CD4-positive, alpha-beta T cell treated with Interleukin-1 beta for 1 hour (primary cell): ENCODE data around the gene CRYBG1.
"Not testable (repeated sequence)": the region's sequence is repeated elsewhere in the genome, so short reads cannot be mapped to it uniquely, and the experiment has no call there.

Experiments
- DNase-seq, 2 donors: peaks; one replicate each; pipeline ENCODE4 v3.0.0-alpha.2; 2020 to 2022

The CRYBG1 gene

GRCh38 chr6:106558364-106558763 is 197.8 kb downstream of the CRYBG1 start:
- no peak for DNase-seq

GRCh38 chr6:106559659-106560058 is 199.1 kb downstream of the CRYBG1 start:
- not testable (repeated sequence) for DNase-seq

GRCh38 chr6:106560996-106561685 is 200.6 kb downstream of the CRYBG1 start:
- DNase-seq = no peak

DNA sequence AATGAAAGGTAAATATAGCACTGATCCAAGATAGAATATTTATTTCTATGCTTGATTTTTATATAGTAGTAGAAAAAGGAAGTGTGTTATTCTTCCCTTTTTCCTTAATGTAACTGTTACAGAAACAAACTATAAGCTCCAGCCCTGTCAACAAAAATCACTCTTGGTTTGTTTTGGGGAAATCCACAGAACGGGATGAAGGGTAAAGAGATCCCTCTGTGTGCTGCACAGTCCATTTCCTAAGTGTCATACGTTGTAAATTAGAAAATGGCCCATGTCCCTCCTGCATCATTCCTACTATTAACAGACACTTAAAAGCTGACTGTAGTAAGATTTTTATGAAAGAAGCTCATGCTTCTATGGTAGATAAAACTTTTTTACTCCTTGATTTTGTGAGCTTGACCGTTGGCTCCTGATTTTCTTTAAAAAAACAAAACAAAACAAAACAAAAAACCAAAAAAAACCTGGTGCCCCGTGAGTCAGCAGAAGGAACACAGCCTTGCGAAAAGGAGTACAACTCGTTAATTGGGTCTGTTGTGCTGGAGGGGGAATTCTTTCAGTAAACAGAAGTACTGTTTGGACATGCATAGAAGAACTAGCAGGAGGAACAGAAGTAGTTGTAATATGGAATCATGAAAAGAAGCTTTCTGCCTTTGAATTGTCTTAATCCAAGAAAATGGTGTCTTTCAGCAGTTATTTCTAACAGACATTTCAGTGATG is 201.3 kb downstream of the CRYBG1 start:
- no peak for DNase-seq

GRCh38 chr6:106563614-106564013 is 203.1 kb downstream of the CRYBG1 start:
- DNase-seq = no peak

DNA sequence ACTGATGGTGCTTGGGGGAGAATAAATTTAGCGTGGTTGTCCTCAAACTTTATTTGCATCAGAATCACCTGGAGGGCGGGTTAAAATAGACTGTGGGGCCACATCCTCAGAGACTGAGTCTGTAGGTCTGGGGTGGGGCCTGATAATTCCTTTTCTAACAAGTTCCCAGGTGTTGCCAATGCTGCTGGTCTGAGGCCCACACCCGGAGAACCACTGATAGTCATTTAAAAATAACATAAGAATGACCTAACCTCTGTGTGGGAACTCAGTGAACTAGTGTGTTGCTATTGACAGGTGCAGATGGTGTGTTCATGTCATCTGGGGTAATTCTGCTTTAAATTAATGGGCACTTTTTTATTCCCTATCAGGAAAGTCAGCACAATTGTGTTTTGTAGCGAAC is 204.0 kb downstream of the CRYBG1 start:
- DNase-seq = no peak

DNA sequence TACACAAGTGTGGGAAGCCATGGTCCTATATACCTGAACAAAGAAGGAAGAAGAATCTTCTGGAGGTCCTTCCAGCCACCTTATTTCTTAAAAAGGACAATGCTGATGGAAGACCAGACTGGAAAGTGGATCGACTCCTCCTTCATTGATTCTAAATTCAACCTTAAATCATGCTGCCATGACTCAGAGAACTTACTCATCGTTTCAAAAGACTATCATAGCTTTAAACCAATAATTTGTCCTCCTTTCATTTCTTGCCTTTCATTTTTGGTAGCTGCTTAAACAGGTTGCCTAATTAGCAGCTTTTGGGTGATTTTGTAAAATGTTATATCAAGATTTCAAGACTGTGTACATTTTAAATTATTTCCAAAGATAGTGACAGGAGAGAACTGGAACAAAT is 208.0 kb downstream of the CRYBG1 start:
- no peak for DNase-seq

DNA sequence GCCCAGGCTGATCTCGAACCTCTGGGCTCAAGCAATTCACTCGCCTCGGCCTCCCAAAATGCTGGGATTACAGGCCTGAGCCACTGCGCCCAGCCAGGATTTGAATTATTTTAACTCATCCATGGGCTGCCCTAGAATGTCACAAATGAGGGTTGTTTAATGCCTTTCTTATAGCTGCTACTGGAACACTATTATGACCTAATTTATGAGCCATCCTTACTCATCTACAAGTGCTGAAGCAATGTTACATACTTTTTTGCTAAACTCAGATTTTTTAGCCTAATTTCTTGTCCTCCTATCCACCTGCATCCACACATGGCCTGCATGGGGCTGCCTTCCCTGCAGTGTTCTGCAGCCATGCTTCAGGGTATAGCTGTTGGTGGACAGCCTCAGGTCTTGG is 208.9 kb downstream of the CRYBG1 start:
- DNase-seq = no peak

DNA sequence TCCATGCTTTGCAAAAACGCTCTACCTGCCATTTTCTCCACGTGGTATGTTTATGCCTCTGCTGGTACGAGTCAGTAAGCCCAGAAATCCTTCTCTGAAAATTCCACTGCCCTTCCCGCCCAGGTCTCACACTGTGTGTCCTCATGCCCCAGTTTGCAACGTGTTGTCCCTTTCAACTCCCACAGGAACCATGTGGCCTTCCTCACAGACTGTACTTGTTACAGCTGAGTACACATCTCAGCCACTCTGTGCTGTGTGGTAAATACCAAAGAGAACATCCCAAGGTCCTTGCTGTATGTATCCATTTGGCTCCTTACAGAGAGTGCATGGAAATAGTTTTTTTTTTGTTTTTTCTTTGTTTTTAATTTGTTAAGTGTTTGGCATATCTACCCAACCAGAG is 211.9 kb downstream of the CRYBG1 start:
- DNase-seq = no peak

DNA sequence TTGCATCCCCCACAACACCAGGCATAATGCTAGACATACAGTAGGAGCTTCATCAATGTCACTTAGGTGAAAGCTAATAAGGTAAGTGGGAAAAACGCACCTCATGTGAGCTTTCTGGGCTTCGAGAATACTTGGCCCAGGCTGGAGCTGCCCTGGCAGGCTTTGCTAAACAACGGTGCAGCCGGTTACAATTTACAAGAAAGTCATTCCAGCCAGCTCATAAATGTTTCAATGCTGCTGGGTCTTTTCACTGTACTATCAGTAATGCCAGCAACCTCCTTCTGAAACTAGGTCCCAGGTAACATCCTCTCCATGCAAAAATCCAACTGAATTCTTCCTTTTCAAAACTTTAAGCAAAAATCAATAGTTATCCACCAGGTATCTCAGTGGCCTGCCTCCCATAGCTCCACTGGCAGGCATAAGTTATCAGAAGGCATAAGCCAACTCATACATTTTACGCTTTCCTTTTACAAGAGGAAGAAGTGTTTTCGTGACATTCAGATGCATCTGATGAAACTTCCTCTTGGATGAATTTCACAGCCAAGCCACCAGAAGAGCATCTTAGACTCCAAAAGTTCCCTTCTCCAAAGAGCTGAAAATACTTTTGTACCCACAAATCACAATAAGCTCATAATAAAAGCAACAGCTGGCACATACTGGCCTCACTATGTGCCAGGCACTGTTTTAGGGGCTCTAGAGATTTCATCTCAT is 212.5 kb downstream of the CRYBG1 start:
- no peak for DNase-seq

DNA sequence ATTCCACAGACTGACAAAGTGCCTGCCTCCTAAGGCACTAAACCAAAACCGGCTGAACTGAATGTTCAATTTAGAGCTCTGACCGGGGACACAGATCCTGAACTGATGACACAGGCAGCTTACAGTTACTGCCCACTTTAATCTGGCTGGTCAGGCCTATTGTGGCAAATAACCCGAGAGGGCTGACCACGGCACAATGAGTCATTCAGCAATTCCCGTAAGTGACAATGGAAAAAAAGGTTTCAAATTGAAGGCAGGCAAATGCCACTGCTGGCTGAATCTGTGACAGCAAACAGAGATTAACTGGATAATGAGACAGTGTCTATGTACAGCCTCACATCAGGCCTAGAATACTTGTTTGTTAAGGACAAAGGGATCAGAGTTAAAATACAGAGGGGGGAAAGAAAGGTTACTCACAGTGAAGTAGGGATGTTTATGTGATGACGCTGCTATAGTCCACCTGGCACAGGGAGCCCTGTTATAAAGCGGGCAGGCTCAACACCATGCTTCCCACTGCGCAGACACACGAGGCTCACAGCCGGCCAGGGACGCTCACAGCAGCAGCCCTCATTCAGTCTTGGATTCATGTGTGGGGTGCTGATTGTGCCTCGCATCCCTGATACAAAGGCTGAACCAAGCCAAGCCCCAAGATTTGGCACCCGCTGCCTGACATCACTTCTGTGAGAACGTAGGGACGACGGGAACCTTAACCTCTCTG is 214.4 kb downstream of the CRYBG1 start:
- no peak for DNase-seq

DNA sequence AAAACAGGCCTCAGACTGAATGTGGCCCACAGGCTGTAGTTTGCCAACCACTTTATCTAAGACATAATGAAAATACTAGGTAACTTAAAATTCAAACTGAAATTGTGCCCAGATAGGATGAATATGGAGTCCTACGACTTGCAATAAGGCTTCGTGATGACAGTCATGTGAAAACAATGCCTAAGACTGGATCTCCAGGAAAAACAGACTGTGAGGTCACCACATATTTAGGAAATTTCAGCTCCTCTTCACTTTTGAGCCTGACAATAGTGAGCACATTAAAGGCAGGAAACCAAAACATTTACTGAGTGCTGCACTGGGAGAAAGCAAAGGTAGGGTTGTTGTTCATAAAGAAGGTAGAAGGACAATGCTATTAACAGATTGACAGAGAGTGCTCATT is 218.8 kb downstream of the CRYBG1 start:
- no peak for DNase-seq

GRCh38 chr6:106581468-106581867 is 221.0 kb downstream of the CRYBG1 start:
- no peak for DNase-seq

- no peak for DNase-seq
Observed at GRCh38 chr6:106586815-106587415, 226.4 kb downstream of the CRYBG1 start.

GRCh38 chr6:106588937-106589336 is 228.4 kb downstream of the CRYBG1 start:
- DNase-seq = not testable (repeated sequence)

DNA sequence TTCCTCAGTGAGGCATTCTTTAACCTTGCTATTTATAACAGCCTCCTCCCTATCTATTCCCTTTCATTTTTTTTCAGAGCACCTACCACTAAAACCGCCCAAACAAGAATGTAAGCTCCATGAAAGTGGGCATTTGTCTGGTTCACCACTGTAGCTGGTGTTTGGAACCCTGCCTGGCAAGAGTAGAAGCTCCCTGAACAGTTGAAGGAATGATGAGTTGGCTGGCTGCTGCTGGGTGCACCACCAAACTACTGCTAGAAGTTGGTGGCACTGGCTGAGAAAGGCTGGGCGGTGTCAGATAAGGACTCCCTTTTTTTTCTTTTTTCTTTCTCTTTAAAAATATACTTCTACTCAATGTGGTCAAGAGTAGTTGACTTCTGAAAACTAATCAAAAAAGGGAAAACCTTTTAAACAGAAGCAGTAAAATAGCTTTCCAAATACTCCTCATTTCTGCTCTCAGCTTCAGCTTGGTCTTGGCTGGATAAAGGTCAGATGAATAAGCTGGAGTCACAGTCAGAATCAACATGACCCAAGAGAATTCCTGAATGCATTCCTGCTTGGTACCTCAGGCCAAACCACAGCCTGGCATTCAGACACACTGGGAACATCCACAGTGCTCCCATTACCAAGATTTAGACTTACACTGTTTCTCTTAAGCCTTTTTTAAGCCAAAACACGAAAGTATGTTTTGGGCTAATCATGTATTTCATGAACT is 230.8 kb downstream of the CRYBG1 start:
- no peak for DNase-seq

GRCh38 chr6:106599440-106599839 is 238.9 kb downstream of the CRYBG1 start:
- no peak for DNase-seq

- no peak for DNase-seq
Observed at GRCh38 chr6:106600329-106600728, 239.8 kb downstream of the CRYBG1 start.

DNA sequence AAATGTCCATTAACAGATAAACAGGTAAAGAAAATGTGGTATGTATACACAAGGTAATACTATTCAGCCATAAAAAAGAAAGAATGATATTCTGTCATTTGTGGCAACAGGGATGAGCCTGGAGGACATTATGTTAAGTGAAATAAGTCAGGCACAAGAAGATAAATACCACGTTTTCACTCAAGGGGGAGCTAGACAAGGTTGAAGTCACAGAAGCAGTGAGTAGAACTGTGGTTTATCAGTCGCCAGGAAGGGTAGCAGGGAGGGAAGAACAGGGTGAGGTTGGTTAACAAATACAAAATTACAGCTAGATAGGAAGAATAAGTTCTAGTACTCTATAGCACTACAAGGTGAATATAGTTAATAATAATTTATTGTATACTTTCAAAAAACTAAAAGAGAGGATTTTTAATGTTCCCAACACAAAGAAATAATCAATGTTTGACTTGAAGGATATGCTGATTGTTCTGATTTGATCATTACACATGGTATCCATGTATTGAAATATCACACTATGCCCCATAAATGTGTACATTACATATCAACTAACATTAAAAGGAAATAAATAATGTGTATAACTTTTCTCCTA is 247.7 kb downstream of the CRYBG1 start:
- peak; percentile 20 to 57 for DNase-seq

DNA sequence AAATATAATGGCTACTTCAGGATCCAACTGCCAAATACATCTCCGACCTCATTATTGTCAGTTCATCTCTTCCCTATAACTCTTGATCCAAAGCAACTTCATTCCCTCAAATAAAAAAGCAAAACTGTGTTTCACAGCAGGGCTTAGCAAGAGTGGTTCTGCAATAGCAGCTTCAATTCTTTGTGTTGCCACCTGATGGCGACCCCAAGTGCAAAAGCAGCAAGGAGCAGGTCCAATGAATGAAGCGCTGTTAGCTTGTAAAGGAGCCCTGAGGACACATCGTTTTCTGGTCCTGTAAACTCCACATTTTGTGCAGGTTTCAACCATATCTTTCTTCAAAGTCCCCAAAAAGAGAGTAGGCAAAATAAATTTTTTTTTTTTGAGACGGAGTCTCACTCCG is 249.2 kb downstream of the CRYBG1 start:
- DNase-seq = peak; percentile 1 to 43

- no peak for DNase-seq
Observed at GRCh38 chr6:106611030-106611429, 250.5 kb downstream of the CRYBG1 start.
